Astrocyte (in vitro differentiated cells and primary cell): ENCODE results near the gene SLIT3. TPM values are rescaled to one million over a fixed set of nuclear protein-coding genes. Genes with fewer than 3 reads are reported as not detected.

Source experiments
- DNase-seq: peaks from one replicate; pipeline ENCODE4 v3.0.0-alpha.2; 2010; ENCODE audit warnings: low read depth
- FAIRE-seq: peaks from 2 replicates; lab custom pipeline; 2011; peaks lifted over from hg19 to GRCh38; lab: Jason Lieb, UNC
- H2AFZ ChIP-seq: 2 replicates; pipeline ENCODE4 v1.6.0; 2012; ENCODE audit warnings: low read depth, low read length, inconsistent platforms
- H3K27ac ChIP-seq: 2 replicates; pipeline ENCODE4 v1.5.1; 2011; ENCODE audit warnings: low read depth, low read length, inconsistent platforms
- H3K27me3 ChIP-seq: 2 replicates; pipeline ENCODE4 v1.6.0; 2011; ENCODE audit warnings: low read length, inconsistent platforms; ENCODE audit not compliant: insufficient read depth
- H3K36me3 ChIP-seq: 2 replicates; pipeline ENCODE4 v1.5.1; 2011; ENCODE audit warnings: low read length, inconsistent platforms; ENCODE audit not compliant: insufficient read depth
- H3K4me1 ChIP-seq: 2 replicates; pipeline ENCODE4 v1.5.1; 2011; ENCODE audit warnings: low read length, inconsistent platforms; ENCODE audit not compliant: insufficient read depth
- H3K4me2 ChIP-seq: 2 replicates; pipeline ENCODE4 v1.6.0; 2012; ENCODE audit warnings: low read length, inconsistent platforms
- H3K4me3 ChIP-seq: 2 replicates; pipeline ENCODE4 v1.5.1; 2011; ENCODE audit warnings: low read depth, mild to moderate bottlenecking, low read length, inconsistent platforms; ENCODE audit not compliant: insufficient read depth
- H3K79me2 ChIP-seq: 2 replicates; pipeline ENCODE4 v1.6.0; 2012; ENCODE audit warnings: mild to moderate bottlenecking, low read length, inconsistent platforms; ENCODE audit not compliant: insufficient read depth
- H3K9ac ChIP-seq: 2 replicates; pipeline ENCODE4 v1.6.0; 2012; ENCODE audit warnings: mild to moderate bottlenecking, low read length, inconsistent platforms
- H3K9me3 ChIP-seq: 2 replicates; pipeline ENCODE4 v1.5.1; 2012; ENCODE audit warnings: low read depth, mild to moderate bottlenecking, low read length, inconsistent platforms; ENCODE audit not compliant: insufficient read depth
- H4K20me1 ChIP-seq: 2 replicates; pipeline ENCODE4 v1.6.0; 2012; ENCODE audit warnings: low read length, inconsistent platforms; ENCODE audit not compliant: insufficient read depth
- H3K27ac Mint-ChIP-seq: one replicate; pipeline ENCODE4 v1.8.0; 2021; ENCODE audit warnings: mild to moderate bottlenecking, mixed read lengths; ENCODE audit not compliant: unreplicated experiment
- H3K27me3 Mint-ChIP-seq: one replicate; pipeline ENCODE4 v1.8.0; 2021; ENCODE audit warnings: low read depth, mixed read lengths; ENCODE audit not compliant: unreplicated experiment
- H3K36me3 Mint-ChIP-seq: one replicate; pipeline ENCODE4 v1.8.0; 2021; ENCODE audit warnings: low read depth, mixed read lengths; ENCODE audit not compliant: unreplicated experiment
- H3K4me1 Mint-ChIP-seq: one replicate; pipeline ENCODE4 v1.8.0; 2021; ENCODE audit warnings: low read depth, mixed read lengths; ENCODE audit not compliant: unreplicated experiment
- H3K4me3 Mint-ChIP-seq: one replicate; pipeline ENCODE4 v1.8.0; 2021; ENCODE audit warnings: mild to moderate bottlenecking, moderate library complexity, mixed read lengths; ENCODE audit not compliant: unreplicated experiment
- H3K9me3 Mint-ChIP-seq: one replicate; pipeline ENCODE4 v1.8.0; 2021; ENCODE audit warnings: mild to moderate bottlenecking, mixed read lengths; ENCODE audit not compliant: unreplicated experiment
- CTCF ChIP-seq: IDR thresholded peaks from 2 replicates; pipeline ENCODE4 v1.5.1; 2011; ENCODE audit warnings: low read depth, mild to moderate bottlenecking, inconsistent platforms, low read length, moderate library complexity; ENCODE audit not compliant: insufficient read depth
- EZH2 ChIP-seq: IDR thresholded peaks from 2 replicates; pipeline ENCODE4 v1.6.1; 2012; ENCODE audit warnings: mild to moderate bottlenecking, low read length, inconsistent platforms; ENCODE audit not compliant: insufficient read depth
- total RNA-seq: library from RNA; stranded (reverse); gene quantifications from 2 replicates; pipeline ENCODE4 v1.2.1, GENCODE V29; 2021

SLIT3 gene
- total RNA-seq, 1 donor from 2014 or later: 20.7 TPM

GRCh38 chr5:169303119-169303515 lies 2.2 kb upstream of the SLIT3 start:
- Histone ChIP-seq H2AFZ (no peak overlapping the region), H3K9ac (no peak overlapping the region), H3K27me3 (peaks cover 9% of the 10 kb centered on the region), H3K36me3 (no peaks in the 10 kb centered on the region), H3K4me2 (no peak overlapping the region), H3K79me2 (no peaks in the 10 kb centered on the region), H3K4me3 (no peak overlapping the region), H3K27ac (no peak overlapping the region), H3K9me3 (no peaks in the 10 kb centered on the region), H4K20me1 (peaks cover 2% of the 10 kb centered on the region), H3K4me1 (peaks cover 14% of the 10 kb centered on the region)
- H3K9me3 Mint-ChIP-seq: no peaks in the 10 kb centered on the region
- no peak for DNase-seq
- H3K27ac Mint-ChIP-seq: no peak overlapping the region
- H3K4me3 Mint-ChIP-seq: no peak overlapping the region
- H3K36me3 Mint-ChIP-seq: no peaks in the 10 kb centered on the region
- no peak for FAIRE-seq
- TF ChIP-seq CTCF: no peak
- no peak for TF ChIP-seq EZH2
- H3K27me3 Mint-ChIP-seq: peaks cover 21% of the 10 kb centered on the region
- peaks cover 27% of the 10 kb centered on the region for H3K4me1 Mint-ChIP-seq

- DNase-seq (peak; percentile 55), FAIRE-seq (peak; percentile 78)
- TF ChIP-seq CTCF: peak; percentile 98
- no peak for TF ChIP-seq EZH2
- Histone ChIP-seq H2AFZ (peak overlapping the region; percentile 40), H3K4me1 (peaks cover 14% of the 10 kb centered on the region), H3K9me3 (no peaks in the 10 kb centered on the region), H4K20me1 (peaks cover 7% of the 10 kb centered on the region), H3K4me3 (no peak overlapping the region), H3K27me3 (peaks cover 9% of the 10 kb centered on the region), H3K27ac (no peak overlapping the region), H3K36me3 (no peaks in the 10 kb centered on the region), H3K4me2 (peak overlapping the region; percentile 83), H3K79me2 (no peaks in the 10 kb centered on the region), H3K9ac (no peak overlapping the region)
- no peaks in the 10 kb centered on the region for H3K9me3 Mint-ChIP-seq
- H3K36me3 Mint-ChIP-seq: no peaks in the 10 kb centered on the region
- H3K4me3 Mint-ChIP-seq: peak overlapping the region; percentile 89
- H3K27me3 Mint-ChIP-seq: peaks cover 25% of the 10 kb centered on the region
- H3K4me1 Mint-ChIP-seq: peaks cover 22% of the 10 kb centered on the region
- H3K27ac Mint-ChIP-seq: peak overlapping the region; percentile 35
These were observed 1.7 kb upstream of the SLIT3 start for GRCh38 chr5:169302491-169303118.

- Histone ChIP-seq H3K4me2 (peak overlapping the region; percentile 83), H3K79me2 (no peaks in the 10 kb centered on the region), H3K9ac (no peak overlapping the region), H2AFZ (no peak overlapping the region), H3K36me3 (no peaks in the 10 kb centered on the region), H3K27me3 (peaks cover 9% of the 10 kb centered on the region), H3K4me3 (no peak overlapping the region), H4K20me1 (peaks cover 7% of the 10 kb centered on the region), H3K9me3 (no peaks in the 10 kb centered on the region), H3K27ac (no peak overlapping the region), H3K4me1 (peaks cover 14% of the 10 kb centered on the region)
- TF ChIP-seq EZH2 (no peak), CTCF (no peak)
- H3K27me3 Mint-ChIP-seq: peaks cover 25% of the 10 kb centered on the region
- peak overlapping the region; percentile 89 for H3K4me3 Mint-ChIP-seq
- H3K36me3 Mint-ChIP-seq: no peaks in the 10 kb centered on the region
- H3K9me3 Mint-ChIP-seq: no peaks in the 10 kb centered on the region
- DNase-seq (no peak), FAIRE-seq (no peak)
- H3K4me1 Mint-ChIP-seq: peaks cover 18% of the 10 kb centered on the region
- H3K27ac Mint-ChIP-seq: peak overlapping the region; percentile 30
These were observed 1.0 kb upstream of the SLIT3 start for GRCh38 chr5:169301986-169302385.
